ENCODE results near the gene CHST9.

DNA sequence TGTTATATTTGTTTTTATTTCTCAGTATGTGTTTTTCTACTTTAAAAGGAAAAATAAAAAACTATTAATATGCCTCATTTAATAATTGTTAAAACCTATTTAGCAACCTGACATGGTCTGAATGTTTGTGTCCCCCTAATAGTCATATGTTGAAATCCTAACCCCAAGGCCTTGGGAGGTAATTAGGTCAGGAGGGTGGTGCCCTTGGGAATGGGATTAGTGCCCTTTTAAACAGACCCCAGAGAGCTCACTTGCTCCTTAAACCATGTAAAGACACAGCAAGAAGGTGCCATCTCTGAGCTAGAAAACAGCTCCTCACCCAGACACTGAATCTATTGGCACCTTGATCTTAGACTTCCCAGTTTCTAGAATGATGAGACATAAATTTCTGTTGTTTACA, 71.8 kb downstream of the CHST9 start:
- no peak for TF ChIP-seq NFIB (CRISPR knock-in tag; IDR thresholded peaks at IDR 0.05; ENCODE audit: borderline replicate concordance)
- TF ChIP-seq KDM5A (IDR thresholded peaks at IDR 0.05; ENCODE audit: borderline replicate concordance, low read length) = no peak
- no peak for TF ChIP-seq ZNF232 (CRISPR knock-in tag; IDR thresholded peaks at IDR 0.05; ENCODE audit: borderline replicate concordance)
- TF ChIP-seq, protein P1, sequence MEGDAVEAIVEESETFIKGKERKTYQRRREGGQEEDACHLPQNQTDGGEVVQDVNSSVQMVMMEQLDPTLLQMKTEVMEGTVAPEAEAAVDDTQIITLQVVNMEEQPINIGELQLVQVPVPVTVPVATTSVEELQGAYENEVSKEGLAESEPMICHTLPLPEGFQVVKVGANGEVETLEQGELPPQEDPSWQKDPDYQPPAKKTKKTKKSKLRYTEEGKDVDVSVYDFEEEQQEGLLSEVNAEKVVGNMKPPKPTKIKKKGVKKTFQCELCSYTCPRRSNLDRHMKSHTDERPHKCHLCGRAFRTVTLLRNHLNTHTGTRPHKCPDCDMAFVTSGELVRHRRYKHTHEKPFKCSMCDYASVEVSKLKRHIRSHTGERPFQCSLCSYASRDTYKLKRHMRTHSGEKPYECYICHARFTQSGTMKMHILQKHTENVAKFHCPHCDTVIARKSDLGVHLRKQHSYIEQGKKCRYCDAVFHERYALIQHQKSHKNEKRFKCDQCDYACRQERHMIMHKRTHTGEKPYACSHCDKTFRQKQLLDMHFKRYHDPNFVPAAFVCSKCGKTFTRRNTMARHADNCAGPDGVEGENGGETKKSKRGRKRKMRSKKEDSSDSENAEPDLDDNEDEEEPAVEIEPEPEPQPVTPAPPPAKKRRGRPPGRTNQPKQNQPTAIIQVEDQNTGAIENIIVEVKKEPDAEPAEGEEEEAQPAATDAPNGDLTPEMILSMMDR (CRISPR knock-in tag; IDR thresholded peaks at IDR 0.05) = no peak
- no peak for TF ChIP-seq ZFX (CRISPR knock-in tag; IDR thresholded peaks at IDR 0.05; ENCODE audit: low read depth)
- TF ChIP-seq TARDBP (CRISPR knock-in tag; IDR thresholded peaks at IDR 0.05) = no peak
- no peak for TF ChIP-seq ZBTB7A (CRISPR knock-in tag; IDR thresholded peaks at IDR 0.05)
- TF ChIP-seq ZFP36 (IDR thresholded peaks at IDR 0.05; ENCODE audit: borderline replicate concordance, low read depth, low read length, partially characterized antibody) = no peak
- no peak for TF ChIP-seq CC2D1A (CRISPR knock-in tag; IDR thresholded peaks at IDR 0.05)
- TF ChIP-seq, protein P2, sequence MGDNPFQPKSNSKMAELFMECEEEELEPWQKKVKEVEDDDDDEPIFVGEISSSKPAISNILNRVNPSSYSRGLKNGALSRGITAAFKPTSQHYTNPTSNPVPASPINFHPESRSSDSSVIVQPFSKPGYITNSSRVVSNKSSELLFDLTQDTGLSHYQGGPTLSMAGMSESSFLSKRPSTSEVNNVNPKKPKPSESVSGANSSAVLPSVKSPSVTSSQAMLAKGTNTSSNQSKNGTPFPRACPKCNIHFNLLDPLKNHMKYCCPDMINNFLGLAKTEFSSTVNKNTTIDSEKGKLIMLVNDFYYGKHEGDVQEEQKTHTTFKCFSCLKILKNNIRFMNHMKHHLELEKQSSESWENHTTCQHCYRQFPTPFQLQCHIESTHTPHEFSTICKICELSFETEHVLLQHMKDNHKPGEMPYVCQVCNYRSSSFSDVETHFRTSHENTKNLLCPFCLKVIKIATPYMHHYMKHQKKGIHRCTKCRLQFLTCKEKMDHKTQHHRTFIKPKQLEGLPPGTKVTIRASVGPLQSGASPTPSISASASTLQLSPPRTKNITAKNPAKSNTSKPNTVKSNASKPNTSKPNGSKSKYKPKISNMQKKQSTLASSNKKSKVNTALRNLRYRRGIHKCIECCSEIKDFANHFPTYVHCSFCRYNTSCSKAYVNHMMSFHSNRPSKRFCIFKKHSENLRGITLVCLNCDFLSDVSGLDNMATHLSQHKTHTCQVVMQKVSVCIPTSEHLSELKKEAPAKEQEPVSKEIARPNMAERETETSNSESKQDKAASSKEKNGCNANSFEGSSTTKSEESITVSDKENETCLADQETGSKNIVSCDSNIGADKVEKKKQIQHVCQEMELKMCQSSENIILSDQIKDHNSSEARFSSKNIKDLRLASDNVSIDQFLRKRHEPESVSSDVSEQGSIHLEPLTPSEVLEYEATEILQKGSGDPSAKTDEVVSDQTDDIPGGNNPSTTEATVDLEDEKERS (CRISPR knock-in tag; IDR thresholded peaks at IDR 0.05) = no peak
- TF ChIP-seq SKI (IDR thresholded peaks at IDR 0.05; ENCODE audit: partially characterized antibody) = no peak
